Measurements from ENCODE around the gene PHEX.

Gene PHEX

GRCh38 chrX:22035236-22035635 lies 3.1 kb downstream of the PHEX start:
- TF ChIP-seq TCF12 (IDR thresholded peaks at IDR 0.05; ENCODE audit: low read depth), result no peak
- no peak for TF ChIP-seq REST (IDR thresholded peaks at IDR 0.05; ENCODE audit: low read depth)
- no peak for TF ChIP-seq CEBPB (IDR thresholded peaks at IDR 0.05)
- no peak for TF ChIP-seq RAD21 (IDR thresholded peaks at IDR 0.05; ENCODE audit: low read depth)
- TF ChIP-seq ZBTB7A (IDR thresholded peaks at IDR 0.05; ENCODE audit: low read depth), result no peak
- no peak for TF ChIP-seq MAX (IDR thresholded peaks at IDR 0.05)
- TF ChIP-seq TEAD4 (IDR thresholded peaks at IDR 0.05), result no peak
- TF ChIP-seq NFIC (IDR thresholded peaks at IDR 0.05), result no peak

GRCh38 chrX:22037225-22037624 lies 5.1 kb downstream of the PHEX start:
- no peak for TF ChIP-seq ZBTB7A (IDR thresholded peaks at IDR 0.05; ENCODE audit: low read depth)
- no peak for TF ChIP-seq USF1 (IDR thresholded peaks at IDR 0.05)
- no peak for TF ChIP-seq EP300 (IDR thresholded peaks at IDR 0.05; ENCODE audit: borderline replicate concordance)
- no peak for TF ChIP-seq YY1 (IDR thresholded peaks at IDR 0.05; ENCODE audit: low read depth)
- TF ChIP-seq FOXM1 (IDR thresholded peaks at IDR 0.05; ENCODE audit: borderline replicate concordance, low read depth), result no peak
- no peak for TF ChIP-seq TEAD4 (IDR thresholded peaks at IDR 0.05)
- no peak for TF ChIP-seq EGR1 (IDR thresholded peaks at IDR 0.05)
- no peak for TF ChIP-seq TCF12 (IDR thresholded peaks at IDR 0.05; ENCODE audit: low read depth)

- TF ChIP-seq YY1 (IDR thresholded peaks at IDR 0.05; ENCODE audit: low read depth) (no peak), RAD21 (IDR thresholded peaks at IDR 0.05; ENCODE audit: low read depth) (no peak), NFIC (IDR thresholded peaks at IDR 0.05) (no peak), TCF12 (IDR thresholded peaks at IDR 0.05; ENCODE audit: low read depth) (no peak), CREB1 (IDR thresholded peaks at IDR 0.05; ENCODE audit: low read depth) (no peak), TEAD4 (IDR thresholded peaks at IDR 0.05) (no peak), EP300 (IDR thresholded peaks at IDR 0.05; ENCODE audit: borderline replicate concordance) (no peak), EGR1 (IDR thresholded peaks at IDR 0.05) (no peak), MAX (IDR thresholded peaks at IDR 0.05) (no peak), USF1 (IDR thresholded peaks at IDR 0.05) (no peak)
These were observed 5.9 kb downstream of the PHEX start for GRCh38 chrX:22037911-22038537.

- no peak for TF ChIP-seq CREB1 (IDR thresholded peaks at IDR 0.05; ENCODE audit: low read depth)
- TF ChIP-seq TAF1 (IDR thresholded peaks at IDR 0.05; ENCODE audit: low read depth), result no peak
- no peak for TF ChIP-seq MAX (IDR thresholded peaks at IDR 0.05)
- TF ChIP-seq FOXM1 (IDR thresholded peaks at IDR 0.05; ENCODE audit: borderline replicate concordance, low read depth), result no peak
- no peak for TF ChIP-seq NFIC (IDR thresholded peaks at IDR 0.05)
- no peak for TF ChIP-seq REST (IDR thresholded peaks at IDR 0.05; ENCODE audit: low read depth)
These were observed 7.4 kb downstream of the PHEX start for GRCh38 chrX:22039541-22039940.

- TF ChIP-seq TCF12 (IDR thresholded peaks at IDR 0.05; ENCODE audit: low read depth), result no peak
- no peak for TF ChIP-seq ZBTB7A (IDR thresholded peaks at IDR 0.05; ENCODE audit: low read depth)
- TF ChIP-seq TAF1 (IDR thresholded peaks at IDR 0.05; ENCODE audit: low read depth), result no peak
- no peak for TF ChIP-seq TEAD4 (IDR thresholded peaks at IDR 0.05)
- no peak for TF ChIP-seq USF1 (IDR thresholded peaks at IDR 0.05)
- TF ChIP-seq YY1 (IDR thresholded peaks at IDR 0.05; ENCODE audit: low read depth), result no peak
- no peak for TF ChIP-seq EP300 (IDR thresholded peaks at IDR 0.05; ENCODE audit: borderline replicate concordance)
- TF ChIP-seq EGR1 (IDR thresholded peaks at IDR 0.05), result no peak
- TF ChIP-seq CEBPB (IDR thresholded peaks at IDR 0.05), result no peak
- no peak for TF ChIP-seq REST (IDR thresholded peaks at IDR 0.05; ENCODE audit: low read depth)
- TF ChIP-seq NFIC (IDR thresholded peaks at IDR 0.05), result no peak
These were observed 8.1 kb downstream of the PHEX start for GRCh38 chrX:22040184-22040583.

Measured in Ishikawa (cell line).